ENCODE measurements around the gene KSR2.
"Not testable (repeated sequence)": the region's sequence is repeated elsewhere in the genome, so short reads cannot be mapped to it uniquely, and the experiment has no call there.

Gene KSR2

GRCh38 chr12:117809509-117809908 lies 159.3 kb downstream of the KSR2 start:
- no peak for DNase-seq

GRCh38 chr12:117807946-117808345 lies 160.8 kb downstream of the KSR2 start:
- no peak for DNase-seq

- DNase-seq, result no peak
Measured at GRCh38 chr12:117807355-117807754, 161.4 kb downstream of the KSR2 start.

- DNase-seq, result no peak
Measured at GRCh38 chr12:117805865-117806264, 162.9 kb downstream of the KSR2 start.

GRCh38 chr12:117803001-117803400 lies 165.8 kb downstream of the KSR2 start:
- DNase-seq, result no peak

GRCh38 chr12:117800711-117801110 lies 168.1 kb downstream of the KSR2 start:
- not testable (repeated sequence) for DNase-seq

GRCh38 chr12:117797202-117797601 lies 171.6 kb downstream of the KSR2 start:
- no peak for DNase-seq

GRCh38 chr12:117792877-117793424 lies 175.8 kb downstream of the KSR2 start:
- no peak for DNase-seq

- no peak for DNase-seq
Measured at GRCh38 chr12:117792471-117792870, 176.3 kb downstream of the KSR2 start.

GRCh38 chr12:117790948-117791347 lies 177.8 kb downstream of the KSR2 start:
- no peak for DNase-seq

- no peak for DNase-seq
Measured at GRCh38 chr12:117790198-117790597, 178.6 kb downstream of the KSR2 start.

GRCh38 chr12:117789195-117789912 lies 179.4 kb downstream of the KSR2 start:
- DNase-seq, result no peak

GRCh38 chr12:117778656-117779055 lies 190.1 kb downstream of the KSR2 start:
- no peak for DNase-seq

- DNase-seq, result no peak
Measured at GRCh38 chr12:117774941-117775775, 193.6 kb downstream of the KSR2 start.

GRCh38 chr12:117768860-117769259 lies 199.9 kb downstream of the KSR2 start:
- DNase-seq, result no peak

- DNase-seq, result no peak
Measured at GRCh38 chr12:117766008-117766407, 202.8 kb downstream of the KSR2 start.

GRCh38 chr12:117762143-117762542 lies 206.6 kb downstream of the KSR2 start:
- no peak for DNase-seq

GRCh38 chr12:117761528-117762100 lies 207.2 kb downstream of the KSR2 start:
- DNase-seq, result no peak

- no peak for DNase-seq
Measured at GRCh38 chr12:117760990-117761389, 207.8 kb downstream of the KSR2 start.

- DNase-seq, result no peak
Measured at GRCh38 chr12:117750657-117751056, 218.1 kb downstream of the KSR2 start.

- DNase-seq, result no peak
Measured at GRCh38 chr12:117749431-117749830, 219.4 kb downstream of the KSR2 start.

- DNase-seq, result not testable (repeated sequence)
Measured at GRCh38 chr12:117746358-117746757, 222.4 kb downstream of the KSR2 start.

GRCh38 chr12:117744418-117744817 lies 224.4 kb downstream of the KSR2 start:
- DNase-seq, result no peak

- no peak for DNase-seq
Measured at GRCh38 chr12:117743761-117744160, 225.0 kb downstream of the KSR2 start.
